Adrenal gland (tissue), 12 donors: ENCODE results near the gene B3GALT6. TPM values are rescaled to one million over a fixed set of nuclear protein-coding genes. Genes with fewer than 3 reads are reported as not detected.
A peak's percentile ranks its signal among the peaks of the same experiment; 100 is the strongest.

Source experiments
- DNase-seq, 7 donors: peaks; one replicate each; pipeline ENCODE4 v3.0.0-alpha.2; 2019 to 2020
- H3K27ac ChIP-seq, 5 donors: fragments of 200-600 bp; sonication (generic) in 4 of 5; 1 replicate in 3 of 5; 2 replicates in 2 of 5; pipeline versions ENCODE4 v1.5.1 to v1.8.0; 2016 to 2020; ENCODE audit warnings: mild to moderate bottlenecking in 1 of 5
- H3K27me3 ChIP-seq: fragments of 200-600 bp; 2 replicates; pipeline ENCODE4 v1.8.0; 2021
- H3K36me3 ChIP-seq, 2 donors: fragments of 200-600 bp; replicated peaks in 1 of 2; 1 replicate in 1 of 2; 2 replicates in 1 of 2; pipeline versions ENCODE4 v1.5.1 to v1.8.0; 2018 to 2022
- H3K4me1 ChIP-seq, 2 donors: fragments of 200-600 bp; replicated peaks in 1 of 2; 1 replicate in 1 of 2; 2 replicates in 1 of 2; pipeline versions ENCODE4 v1.5.1 to v1.8.0; 2018 to 2021
- H3K4me3 ChIP-seq, 4 donors: fragments of 200-600 bp; sonication (generic) in 3 of 4; one replicate each; pipeline ENCODE4 v1.5.1; 2016 to 2018
- H3K9me3 ChIP-seq, 3 donors: fragments of 200-600 bp; sonication (generic) in 1 of 3; replicated peaks in 1 of 3; 1 replicate in 2 of 3; 2 replicates in 1 of 3; pipeline versions ENCODE4 v1.5.1 to v1.8.0; 2016 to 2021
- CTCF ChIP-seq, 6 experiments: fragments of 450-650 bp in 4 of 6; fragments of 200-600 bp in 2 of 6; sonication (generic) in 1 of 6; IDR thresholded peaks; 1 replicate in 5 of 6; 2 replicates in 1 of 6; pipeline versions ENCODE4 v1.5.1 to v1.8.0; 2016 to 2021; ENCODE audit warnings: antibody characterized with exemption in 6 of 6, mild to moderate bottlenecking in 2 of 6, moderate library complexity in 1 of 6
- POLR2A ChIP-seq, 2 donors: fragments of 450-650 bp; IDR thresholded peaks; one replicate each; pipeline ENCODE4 v1.6.1; 2017; ENCODE audit warnings: antibody characterized with exemption in 2 of 2, mild to moderate bottlenecking in 2 of 2, moderate library complexity in 1 of 2
- WGBS, 4 donors: extraction: QIAGEN DNeasy Blood & Tissue Kit in 2 of 4; methylation state at CpG; one replicate each; pipeline versions ENCODE4 v1.1.5 to v1.1.7; 2013 to 2017; 5-methylcytosine and 5-hydroxymethylcytosine counted together
- intact Hi-C, 2 donors: fragments of 100-400 bp; cut with DNase I; formaldehyde crosslinking; loops; one replicate each; pipeline versions ENCODE4 v1.14.1 to v1.15.0; 2022 to 2023
- polyA plus RNA-seq, 3 donors: library from polyadenylated mRNA; stranded (reverse); fragments of 200-250 nt in 2 of 3; fragments of 350-450 nt in 1 of 3; fragmentation: Illumina TruSeq in 1 of 3; extraction: RNeasy Lipid Tissue Mini Kit (QIAGEN cat#74804) in 1 of 3; gene quantifications; one replicate each; pipeline ENCODE4 v1.2.3, GENCODE V29; 2013 to 2014
- total RNA-seq, 9 donors: library from RNA; depleted of rRNA in 4 of 9; stranded (reverse); fragments of >200 nt in 4 of 9; fragments of 120-200 nt in 1 of 9; fragmentation: NEBNext Ultra II Directional in 1 of 9; extraction: Animal tissue kit (Norgen Biotek cat#: 25700) in 1 of 9; gene quantifications; one replicate each; pipeline versions ENCODE4 v1.1.0 to v1.2.4, GENCODE V29; 2013 to 2023
- donor health status: healthy with polysubstance abuse.
- donor health status: Bipolar disorder and iron deficiency.
- donor health status: DM: yes; HTN: yes; CAD: no.
- donor health status: DM: no; HTN: no; CAD: no.
- donor health status: DM: no; HTN: no; CAD: no.
- donor health status: DM: yes; HTN: yes; CAD: no.

Gene B3GALT6
- total and polyA plus RNA-seq, 12 donors, result 7.2 to 39.4 (median 16.7) TPM

GRCh38 chr1:1230656-1231399 is 1.2 kb upstream of the B3GALT6 start:
- 11 to 16% (median 13%) methylated on average over 18 to 24 of the region's 24 CpGs for WGBS, 4 donors
- intact Hi-C loops, result no loop called here

GRCh38 chr1:1231400-1232207 is 433 bp upstream of the B3GALT6 start, which contains the start of gene SDF4:
TSS of gene SDF4 (minus strand) at chr1:1232001. CDS start at chr1:1228772, 3,229 bp downstream.
- peaks cover 21 to 30% of the 10 kb centered on the region in 2 donors for H3K4me1 ChIP-seq
- peak within 1 kb of the TSS; percentile 79 to 94 (median 89) for H3K27ac ChIP-seq
- H3K9me3 ChIP-seq, result no peaks in the 10 kb centered on the region
- 0 to 2% (median 0%) methylated on average over 1 to 99 of the region's 99 CpGs for WGBS, 4 donors
- peak; percentile 96 to 98 (median 97) for DNase-seq
- intact Hi-C loops, result no loop called here
- no peaks in the 10 kb centered on the region for H3K27me3 ChIP-seq
- H3K4me3 ChIP-seq, result peak within 1 kb of the TSS; percentile 66 to 92 (median 76)
- peak; percentile 57 to 59 for TF ChIP-seq POLR2A (IDR thresholded peaks at IDR 0.05)
- TF ChIP-seq CTCF (IDR thresholded peaks at IDR 0.05), result peak in 1 of 6 experiments; percentile 22
- H3K36me3 ChIP-seq, result peaks cover 0 to 23% of the 10 kb centered on the region in 2 donors

More at GRCh38 chr1:1230656-1231399, 1.2 kb upstream of the B3GALT6 start:
- peak in 1 of 7 donors; percentile 31 for DNase-seq
- peak overlapping the region in 4 of 5 donors; percentile 81 to 94 (median 90) for H3K27ac ChIP-seq
- peaks cover 21 to 30% of the 10 kb centered on the region in 2 donors for H3K4me1 ChIP-seq
- TF ChIP-seq CTCF (IDR thresholded peaks at IDR 0.05) (peak in 2 of 6 experiments; percentile 8 to 10), POLR2A (IDR thresholded peaks at IDR 0.05) (peak in 1 of 2 donors; percentile 4)
- H3K4me3 ChIP-seq, result peak overlapping the region; percentile 66 to 92 (median 76)
- H3K36me3 ChIP-seq, result peaks cover 0 to 26% of the 10 kb centered on the region in 2 donors
- no peaks in the 10 kb centered on the region for H3K9me3 ChIP-seq
- no peaks in the 10 kb centered on the region for H3K27me3 ChIP-seq

GRCh38 chr1:1232796-1233566 is 944 bp downstream of the B3GALT6 start:
- intact Hi-C loops, result no loop called here
- Histone ChIP-seq H3K9me3 (no peaks in the 10 kb centered on the region), H3K27me3 (no peaks in the 10 kb centered on the region), H3K27ac (no peak overlapping the region), H3K36me3 (peaks cover 0 to 9% of the 10 kb centered on the region in 2 donors), H3K4me3 (peak overlapping the region in 1 of 4 donors; percentile 63), H3K4me1 (peaks cover 21 to 30% of the 10 kb centered on the region in 2 donors)
- peak in 1 of 7 donors; percentile 63 for DNase-seq
- no peak for TF ChIP-seq CTCF (IDR thresholded peaks at IDR 0.05)
- no peak for TF ChIP-seq POLR2A (IDR thresholded peaks at IDR 0.05)
- 66 to 97% (median 76%) methylated on average over 13 to 98 of the region's 98 CpGs for WGBS, 4 donors
